MM.1S (cell line): ENCODE data around the gene GTF2F2.

Experiments
- DNase-seq: peaks from one replicate; pipeline ENCODE4 v3.0.0-alpha.2; 2015
- H2AFZ ChIP-seq: fragments of 300-600 bp; sonication (generic); 2 replicates; pipeline ENCODE4 v1.6.0; 2016; ENCODE audit warnings: antibody characterized with exemption, low read length
- H3F3A ChIP-seq: fragments of 300-600 bp; sonication (generic); 2 replicates; pipeline ENCODE4 v1.6.1; 2016; ENCODE audit warnings: mild to moderate bottlenecking, antibody characterized with exemption, low read length, moderate library complexity, mixed read lengths; ENCODE audit not compliant: insufficient read depth
- H3K27ac ChIP-seq: fragments of 300-600 bp; sonication (generic); 2 replicates; pipeline ENCODE4 v1.5.1; 2016; ENCODE audit warnings: mild to moderate bottlenecking, low read length
- H3K27me3 ChIP-seq: fragments of 300-600 bp; sonication (generic); replicated peaks from 2 replicates; pipeline ENCODE4 v1.6.0; 2016; ENCODE audit warnings: low read length; ENCODE audit not compliant: insufficient read depth
- H3K36me3 ChIP-seq: fragments of 300-600 bp; sonication (generic); replicated peaks from 2 replicates; pipeline ENCODE4 v1.6.1; 2016; ENCODE audit warnings: mild to moderate bottlenecking, low read length, mixed read lengths; ENCODE audit not compliant: insufficient read depth
- H3K4me1 ChIP-seq: fragments of 300-600 bp; sonication (generic); 2 replicates; pipeline ENCODE4 v1.6.1; 2016; ENCODE audit warnings: low read length, mixed read lengths
- H3K4me2 ChIP-seq: fragments of 300-600 bp; sonication (generic); 2 replicates; pipeline ENCODE4 v1.6.0; 2016; ENCODE audit warnings: low read depth, low read length
- H3K4me3 ChIP-seq: fragments of 300-600 bp; sonication (generic); 2 replicates; pipeline ENCODE4 v1.5.1; 2016; ENCODE audit warnings: low read length, mixed read lengths
- H3K79me2 ChIP-seq: fragments of 300-600 bp; sonication (generic); 2 replicates; pipeline ENCODE4 v1.6.1; 2016; ENCODE audit warnings: mixed run types, low read length, mixed read lengths
- H3K9ac ChIP-seq: fragments of 300-600 bp; sonication (generic); 2 replicates; pipeline ENCODE4 v1.6.1; 2016; ENCODE audit warnings: low read length, mixed read lengths
- H3K9me2 ChIP-seq: fragments of 300-600 bp; sonication (generic); replicated peaks from 2 replicates; pipeline ENCODE4 v1.6.1; 2016; ENCODE audit warnings: mild to moderate bottlenecking, low read length, mixed read lengths; ENCODE audit not compliant: insufficient read depth
- H3K9me3 ChIP-seq: fragments of 300-600 bp; sonication (generic); replicated peaks from 2 replicates; pipeline ENCODE4 v1.6.1; 2016; ENCODE audit warnings: mild to moderate bottlenecking, low read length, mixed read lengths; ENCODE audit not compliant: insufficient read depth
- H4K20me1 ChIP-seq: fragments of 300-600 bp; sonication (generic); 2 replicates; pipeline ENCODE4 v1.6.1; 2016; ENCODE audit warnings: mild to moderate bottlenecking, low read length, moderate library complexity, mixed read lengths; ENCODE audit not compliant: insufficient read depth
- EZH2 ChIP-seq: fragments of 300-600 bp; sonication (generic); optimal IDR thresholded peaks from 2 replicates; pipeline ENCODE3; 2017; ENCODE audit warnings: low read depth, mild to moderate bottlenecking, antibody characterized with exemption, low read length, mixed read lengths
- EZH2phosphoT487 ChIP-seq: fragments of 300-600 bp; sonication (generic); IDR thresholded peaks from 2 replicates; pipeline ENCODE4 v1.6.1; 2018; ENCODE audit warnings: antibody characterized with exemption, low read length
- TF ChIP-seq, protein P1 (sequence below): fragments of 300-600 bp; sonication (generic); IDR thresholded peaks from 2 replicates; pipeline ENCODE4 v1.5.1; 2016; ENCODE audit warnings: antibody characterized with exemption, low read length, mixed read lengths

Gene GTF2F2

DNA sequence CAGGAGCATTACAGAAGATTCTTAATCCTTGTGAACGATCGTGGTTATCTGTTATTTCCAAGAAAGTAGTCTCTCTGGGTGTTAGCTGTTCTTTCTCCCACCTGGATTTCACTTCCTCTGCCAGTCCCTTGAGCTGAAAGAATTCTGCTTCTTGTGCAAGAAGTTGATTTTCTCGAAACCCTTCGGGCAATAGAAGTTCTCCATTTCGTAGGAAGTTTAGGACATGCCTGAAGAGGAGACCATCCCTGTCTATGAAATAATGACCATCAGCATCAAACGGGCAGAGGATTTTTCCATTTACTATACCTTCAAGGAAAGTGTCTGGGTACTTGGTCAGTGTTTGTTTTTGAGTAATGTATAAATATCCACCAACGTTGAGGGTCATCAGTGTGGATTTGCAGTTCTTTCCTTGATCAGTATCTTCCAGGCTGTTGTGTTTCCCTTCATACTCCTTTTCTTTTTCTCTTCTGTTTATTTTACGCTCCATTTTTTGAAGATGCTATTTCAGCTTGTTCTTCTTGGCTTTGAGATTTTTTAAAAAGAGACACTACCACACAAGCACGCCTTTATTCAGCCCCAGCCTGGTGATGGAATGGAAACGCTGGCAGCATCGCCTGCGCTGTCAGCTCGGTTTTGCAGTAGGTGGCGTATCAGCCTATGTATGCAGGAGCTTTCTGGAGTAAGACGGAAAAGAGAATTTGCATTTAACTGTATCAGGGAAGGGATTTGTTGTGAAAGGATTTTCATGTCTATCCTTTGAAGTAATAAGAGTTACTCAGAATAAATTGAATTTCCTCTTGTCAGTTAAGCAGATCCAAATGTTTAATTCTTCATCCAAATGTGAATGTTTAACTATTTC lies 74.0 kb downstream of the GTF2F2 start:
- Histone ChIP-seq H3K36me3 (no peaks in the 10 kb centered on the region), H2AFZ (no peak overlapping the region), H3K4me3 (no peak overlapping the region), H3K9ac (no peak overlapping the region), H3K9me2 (no peaks in the 10 kb centered on the region), H3F3A (peaks cover 5% of the 10 kb centered on the region; the same call in 1 of the 2 replicates), H3K27ac (no peak overlapping the region), H4K20me1 (no peaks in the 10 kb centered on the region), H3K9me3 (no peaks in the 10 kb centered on the region), H3K27me3 (no peaks in the 10 kb centered on the region), H3K4me1 (peaks cover 24% of the 10 kb centered on the region), H3K79me2 (peaks cover 5% of the 10 kb centered on the region; the same call in 1 of the 2 replicates), H3K4me2 (no peak overlapping the region)
- DNase-seq, result no peak
- TF ChIP-seq, protein P1, sequence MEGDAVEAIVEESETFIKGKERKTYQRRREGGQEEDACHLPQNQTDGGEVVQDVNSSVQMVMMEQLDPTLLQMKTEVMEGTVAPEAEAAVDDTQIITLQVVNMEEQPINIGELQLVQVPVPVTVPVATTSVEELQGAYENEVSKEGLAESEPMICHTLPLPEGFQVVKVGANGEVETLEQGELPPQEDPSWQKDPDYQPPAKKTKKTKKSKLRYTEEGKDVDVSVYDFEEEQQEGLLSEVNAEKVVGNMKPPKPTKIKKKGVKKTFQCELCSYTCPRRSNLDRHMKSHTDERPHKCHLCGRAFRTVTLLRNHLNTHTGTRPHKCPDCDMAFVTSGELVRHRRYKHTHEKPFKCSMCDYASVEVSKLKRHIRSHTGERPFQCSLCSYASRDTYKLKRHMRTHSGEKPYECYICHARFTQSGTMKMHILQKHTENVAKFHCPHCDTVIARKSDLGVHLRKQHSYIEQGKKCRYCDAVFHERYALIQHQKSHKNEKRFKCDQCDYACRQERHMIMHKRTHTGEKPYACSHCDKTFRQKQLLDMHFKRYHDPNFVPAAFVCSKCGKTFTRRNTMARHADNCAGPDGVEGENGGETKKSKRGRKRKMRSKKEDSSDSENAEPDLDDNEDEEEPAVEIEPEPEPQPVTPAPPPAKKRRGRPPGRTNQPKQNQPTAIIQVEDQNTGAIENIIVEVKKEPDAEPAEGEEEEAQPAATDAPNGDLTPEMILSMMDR, result no peak
- no peak for TF ChIP-seq EZH2phosphoT487
- no peak for TF ChIP-seq EZH2

DNA sequence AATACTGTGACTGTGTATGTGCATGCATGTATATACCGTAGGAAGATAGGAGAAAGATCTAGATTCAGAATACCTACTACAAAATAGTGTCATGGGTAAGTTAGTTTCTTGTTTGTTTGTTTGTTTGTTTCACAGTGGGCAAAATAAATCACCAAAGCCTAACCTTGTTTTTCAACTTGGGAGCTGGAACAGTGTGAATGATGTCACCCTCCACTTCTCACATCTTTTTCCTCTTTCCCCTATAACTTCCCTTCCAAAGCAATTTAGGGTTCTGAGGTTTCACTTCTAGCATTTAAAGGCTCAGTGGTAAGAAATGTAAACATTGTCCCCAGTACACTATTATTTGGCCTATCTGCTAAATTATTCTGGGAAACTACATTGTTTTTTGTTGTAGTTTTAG lies 75.1 kb downstream of the GTF2F2 start:
- H3K9ac ChIP-seq, result no peak overlapping the region
- H3K9me2 ChIP-seq, result no peaks in the 10 kb centered on the region
- peaks cover 24% of the 10 kb centered on the region for H3K4me1 ChIP-seq
- no peak overlapping the region for H3K4me2 ChIP-seq
- no peaks in the 10 kb centered on the region for H4K20me1 ChIP-seq
- DNase-seq, result no peak
- peaks cover 5% of the 10 kb centered on the region; the same call in 1 of the 2 replicates for H3K79me2 ChIP-seq
- no peak overlapping the region for H3K4me3 ChIP-seq
- TF ChIP-seq EZH2, result no peak
- TF ChIP-seq, protein P1, result no peak
- no peak for TF ChIP-seq EZH2phosphoT487
- H3K27me3 ChIP-seq, result no peaks in the 10 kb centered on the region
- no peaks in the 10 kb centered on the region for H3K36me3 ChIP-seq
- H3K9me3 ChIP-seq, result no peaks in the 10 kb centered on the region
- H3F3A ChIP-seq, result peaks cover 5% of the 10 kb centered on the region; the same call in 1 of the 2 replicates
- H2AFZ ChIP-seq, result no peak overlapping the region
- H3K27ac ChIP-seq, result no peak overlapping the region

DNA sequence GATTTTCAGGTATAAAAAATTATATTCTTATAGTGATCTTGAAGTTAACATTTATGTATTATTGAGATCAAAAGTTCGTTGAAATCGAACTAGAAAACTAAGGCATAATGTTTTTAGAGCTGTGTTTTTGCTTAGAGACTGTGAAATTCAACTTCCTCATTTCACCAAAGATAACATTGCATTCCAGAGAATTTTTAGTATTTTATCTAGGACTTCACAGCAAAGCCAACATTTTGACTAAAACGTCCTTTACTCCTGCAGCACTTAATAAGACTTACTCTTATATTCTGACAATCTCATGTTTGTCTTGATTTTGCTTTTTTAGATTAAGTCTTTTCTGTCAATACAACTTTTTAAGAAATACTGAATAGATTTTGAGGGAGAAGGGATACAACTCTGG lies 75.8 kb downstream of the GTF2F2 start:
- H3K4me3 ChIP-seq, result no peak overlapping the region
- no peak overlapping the region for H3K9ac ChIP-seq
- H3K27me3 ChIP-seq, result no peaks in the 10 kb centered on the region
- H3K36me3 ChIP-seq, result no peaks in the 10 kb centered on the region
- no peaks in the 10 kb centered on the region for H4K20me1 ChIP-seq
- H3K27ac ChIP-seq, result no peak overlapping the region; the same call in 1 of the 2 replicates
- H3K9me2 ChIP-seq, result no peaks in the 10 kb centered on the region
- H3K4me2 ChIP-seq, result no peak overlapping the region
- H3F3A ChIP-seq, result peaks cover 5% of the 10 kb centered on the region; the same call in 1 of the 2 replicates
- H3K9me3 ChIP-seq, result no peaks in the 10 kb centered on the region
- H3K79me2 ChIP-seq, result peaks cover 5% of the 10 kb centered on the region; the same call in 1 of the 2 replicates
- H2AFZ ChIP-seq, result no peak overlapping the region
- TF ChIP-seq, protein P1, result no peak
- TF ChIP-seq EZH2 (no peak), EZH2phosphoT487 (no peak)
- no peak for DNase-seq
- peaks cover 24% of the 10 kb centered on the region for H3K4me1 ChIP-seq
